Hepatocyte (in vitro differentiated cells): ENCODE results near the gene C16orf54.

Source experiments
- CTCF ChIP-seq: fragments of 200-600 bp; sonication (generic); IDR thresholded peaks from 2 replicates; pipeline ENCODE4 v1.5.1; 2016; ENCODE audit warnings: antibody characterized with exemption, mild to moderate bottlenecking; ENCODE audit not compliant: poor library complexity
- EZH2 ChIP-seq: fragments of 200-600 bp; sonication (generic); IDR thresholded peaks from 2 replicates; pipeline ENCODE4 v1.6.1; 2016; ENCODE audit warnings: antibody characterized with exemption, mild to moderate bottlenecking, borderline replicate concordance

GRCh38 chr16:29696881-29697331 lies 48.9 kb downstream of the C16orf54 start:
- TF ChIP-seq CTCF = no peak
- TF ChIP-seq EZH2 = no peak
